GM21423 (cell line): Measurements from ENCODE around the gene TMED10.

Experiments used
- ATAC-seq: cut with Tn5 transposase; IDR thresholded peaks from one replicate; pipeline ENCODE4 v1.9.1; 2021; ENCODE audit warnings: mild to moderate bottlenecking, moderate library complexity; ENCODE audit not compliant: unreplicated experiment

The TMED10 gene

GRCh38 chr14:75091251-75091650, 85.2 kb downstream of the TMED10 start:
- no peak for ATAC-seq

DNA sequence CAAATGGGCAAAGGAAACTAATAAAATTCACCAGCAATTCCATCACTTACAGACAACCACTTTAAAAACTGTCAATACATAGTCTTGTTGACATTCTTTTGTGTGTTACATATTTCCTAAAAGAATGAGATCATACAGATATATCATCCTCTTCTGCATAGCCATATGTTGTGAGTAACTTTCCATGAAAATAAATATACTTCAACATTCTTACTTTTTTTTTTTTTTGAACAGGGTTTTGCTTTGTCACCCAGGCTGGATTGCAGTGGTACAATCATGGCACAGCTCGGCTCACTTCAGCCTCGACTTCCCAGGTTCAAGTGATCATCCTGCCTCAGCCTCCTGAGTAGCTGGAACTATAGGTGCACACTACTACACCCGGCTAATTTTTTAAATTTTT, 86.1 kb downstream of the TMED10 start:
- no peak for ATAC-seq

GRCh38 chr14:75088566-75089373, 87.6 kb downstream of the TMED10 start:
- ATAC-seq = no peak

- no peak for ATAC-seq
Measured at GRCh38 chr14:75088153-75088552, 88.3 kb downstream of the TMED10 start.

DNA sequence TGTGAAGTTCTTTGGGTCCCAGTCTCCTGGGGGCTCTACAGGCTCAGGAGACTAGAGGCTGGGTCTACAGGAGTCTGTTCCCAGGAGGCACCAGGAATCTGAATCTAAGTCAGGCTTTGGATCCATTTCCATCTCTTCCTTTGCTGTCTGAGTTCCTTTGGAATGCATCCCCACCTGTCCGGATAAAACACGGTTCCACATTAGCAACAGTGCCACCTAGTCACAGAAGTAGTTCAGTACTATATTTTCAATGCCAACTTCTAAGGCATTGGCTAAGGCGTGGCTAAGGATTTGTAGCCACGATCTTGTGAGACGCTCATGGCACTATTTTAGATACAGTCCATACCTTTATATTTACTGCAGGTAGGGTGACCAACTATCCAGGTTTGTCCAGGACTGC, 91.9 kb downstream of the TMED10 start:
- no peak for ATAC-seq

DNA sequence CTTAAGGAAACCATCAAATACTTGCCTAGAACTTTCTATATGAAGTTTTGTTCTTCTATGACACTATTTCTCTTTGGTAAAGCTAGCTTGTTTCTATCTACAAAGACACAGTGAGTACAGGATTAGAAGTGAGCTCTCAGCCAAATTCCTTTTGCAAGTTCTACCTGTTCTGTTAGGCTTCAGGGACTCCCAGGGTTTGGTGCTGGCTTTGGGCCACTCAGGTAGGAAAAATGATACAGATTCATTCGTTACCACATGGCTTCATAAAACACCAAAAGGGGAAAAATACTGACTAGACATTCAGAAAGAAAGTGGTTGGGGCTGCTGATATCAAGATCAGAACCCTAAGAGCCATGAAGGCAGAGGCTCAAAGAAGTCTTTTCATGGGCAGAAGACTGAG, 93.1 kb downstream of the TMED10 start:
- ATAC-seq = no peak

DNA sequence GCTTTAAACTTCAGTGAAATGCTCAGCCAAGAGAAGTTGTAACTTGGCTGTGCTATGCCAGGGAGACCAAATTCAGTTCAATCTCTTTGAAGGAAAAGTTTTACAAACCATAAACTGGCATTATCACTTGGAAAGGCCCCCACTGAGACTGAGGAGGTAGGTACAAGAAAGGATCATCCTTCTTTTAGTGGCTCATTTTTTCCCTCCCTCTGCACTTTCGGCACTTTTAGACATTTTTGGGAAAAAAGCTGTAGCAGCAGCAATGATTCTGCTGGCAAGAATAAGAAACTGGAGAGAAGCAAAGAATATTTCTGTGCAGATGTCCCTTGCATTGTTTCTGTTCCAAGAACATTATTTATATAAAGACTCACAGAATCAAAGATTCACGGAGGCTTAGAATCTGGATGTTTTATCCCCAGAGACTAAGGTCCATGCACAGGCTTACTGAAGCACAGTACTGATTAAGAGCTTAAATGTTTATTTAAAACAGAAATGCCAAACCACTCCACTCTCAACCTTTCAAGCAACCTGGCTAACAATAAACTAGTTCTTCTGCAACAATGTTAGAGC, 94.7 kb downstream of the TMED10 start:
- ATAC-seq = no peak
